ENCODE measurements around the gene GSTM3. TPM values are rescaled to one million over a fixed set of nuclear protein-coding genes. Genes with fewer than 3 reads are reported as not detected.
"Not testable (repeated sequence)": the region's sequence is repeated elsewhere in the genome, so short reads cannot be mapped to it uniquely, and the experiment has no call there.

GSTM3 gene
- total RNA-seq, 1 donor from 2014 or later = 59.2 TPM

- no peak overlapping the region for H3K27ac ChIP-seq
- no peaks in the 10 kb centered on the region for H3K36me3 ChIP-seq
- no peak overlapping the region for H3K4me3 ChIP-seq
- intact Hi-C loops (cut with DNase I) = loop anchor here (5.0 kb wide), 1 partner anchor 48 kb away; no protein-coding TSS in a partner anchor
- TF ChIP-seq CTCF (IDR thresholded peaks at IDR 0.05) = no peak
- no peaks in the 10 kb centered on the region for H3K27me3 ChIP-seq
- DNase-seq (ENCODE audit: low spot score in 2 of 2) = no peak
- no peaks in the 10 kb centered on the region for H3K9me3 ChIP-seq
- H3K4me1 ChIP-seq = no peaks in the 10 kb centered on the region
Observed at GRCh38 chr1:109689844-109690405, 50.9 kb downstream of the GSTM3 start.

- TF ChIP-seq CTCF (IDR thresholded peaks at IDR 0.05) = peak in 1 of 3 experiments; percentile 41
- H3K9me3 ChIP-seq = no peaks in the 10 kb centered on the region
- DNase-seq (ENCODE audit: low spot score in 2 of 2) = peak in 1 of 2 donors; percentile 89
Observed at GRCh38 chr1:109687641-109688499, 53.0 kb downstream of the GSTM3 start, which contains the start of gene GSTM1. Gene GSTM1, plus strand, starts transcription at chr1:109687817. Its CDS starts 57 bp downstream, at chr1:109687874.

GRCh38 chr1:109687109-109687508, 53.7 kb downstream of the GSTM3 start:
- not testable (repeated sequence) for H3K4me1 ChIP-seq; H3K9me3 ChIP-seq; H3K36me3 ChIP-seq; DNase-seq (ENCODE audit: low spot score in 2 of 2); H3K27me3 ChIP-seq
- intact Hi-C loops (cut with DNase I) = loop anchor here (1.0 to 5.0 kb wide), 2 partner anchors 45 to 139 kb away; partner anchors contain the start of gene GNAI3
- Histone ChIP-seq H3K27ac (peak overlapping the region in 1 of 2 donors; percentile 46), H3K4me3 (peak overlapping the region in 1 of 2 donors; percentile 38)

More at GRCh38 chr1:109687641-109688499, 53.0 kb downstream of the GSTM3 start, which contains the start of gene GSTM1:
- H3K4me3 ChIP-seq = peak within 1 kb of the TSS in 1 of 2 donors; percentile 38
- intact Hi-C loops (cut with DNase I) = loop anchor here (1.0 to 5.0 kb wide), 2 partner anchors 46 to 140 kb away; partner anchors contain the start of gene GNAI3
- peak within 1 kb of the TSS in 1 of 2 donors; percentile 46 for H3K27ac ChIP-seq
- no peaks in the 10 kb centered on the region for H3K27me3 ChIP-seq
- no peaks in the 10 kb centered on the region for H3K4me1 ChIP-seq
- no peaks in the 10 kb centered on the region for H3K36me3 ChIP-seq

- H3K4me3 ChIP-seq; H3K36me3 ChIP-seq; H3K9me3 ChIP-seq; H3K27me3 ChIP-seq; DNase-seq (ENCODE audit: low spot score in 2 of 2); H3K4me1 ChIP-seq; H3K27ac ChIP-seq: not testable (repeated sequence)
- intact Hi-C loops (cut with DNase I) = loop anchor here (5.0 kb wide), 1 partner anchor 44 kb away; no protein-coding TSS in a partner anchor
Observed at GRCh38 chr1:109685890-109686289, 54.9 kb downstream of the GSTM3 start.

- H3K27ac ChIP-seq; H3K4me1 ChIP-seq; H3K36me3 ChIP-seq; DNase-seq (ENCODE audit: low spot score in 2 of 2); H3K9me3 ChIP-seq; H3K27me3 ChIP-seq; H3K4me3 ChIP-seq: not testable (repeated sequence)
- intact Hi-C loops (cut with DNase I) = loop anchor here (5.0 kb wide), 1 partner anchor 43 kb away; no protein-coding TSS in a partner anchor
Observed at GRCh38 chr1:109685399-109685798, 55.4 kb downstream of the GSTM3 start.

GRCh38 chr1:109684777-109685176, 56.1 kb downstream of the GSTM3 start:
- not testable (repeated sequence) for H3K4me3 ChIP-seq; H3K27me3 ChIP-seq; H3K9me3 ChIP-seq; H3K4me1 ChIP-seq; H3K36me3 ChIP-seq; H3K27ac ChIP-seq; DNase-seq (ENCODE audit: low spot score in 2 of 2)
- intact Hi-C loops (cut with DNase I) = loop anchor here (5.0 kb wide), 1 partner anchor 42 kb away; no protein-coding TSS in a partner anchor

Other genes starting within 250 kb of the GSTM3 start
- gene CYB561D1, start 246.9 kb downstream of the GSTM3 start, total RNA-seq = 26.8 TPM
- 4.7 TPM for gene AMIGO1, start 231.3 kb downstream of the GSTM3 start, total RNA-seq
- gene GPR61, start 201.2 kb downstream of the GSTM3 start, total RNA-seq = not detected
- 2.8 TPM for gene GNAI3, start 192.4 kb downstream of the GSTM3 start, total RNA-seq
- not detected for gene GNAT2, start 121.4 kb downstream of the GSTM3 start, total RNA-seq
- gene AMPD2, start 121.2 kb downstream of the GSTM3 start, total RNA-seq = 74.2 TPM
- 27.8 TPM for gene GSTM4, start 84.9 kb downstream of the GSTM3 start, total RNA-seq
- gene GSTM2, start 73.0 kb downstream of the GSTM3 start, total RNA-seq = 20.3 TPM
- 89.4 TPM for gene GSTM1, start 53.2 kb downstream of the GSTM3 start, total RNA-seq
- gene GSTM5, start 28.8 kb downstream of the GSTM3 start, total RNA-seq = 23.3 TPM
- not detected for gene EPS8L3, start 22.9 kb upstream of the GSTM3 start, total RNA-seq
- 140 TPM for gene CSF1, start 169.8 kb upstream of the GSTM3 start, total RNA-seq
- 49.1 TPM for gene AHCYL1, start 243.7 kb upstream of the GSTM3 start, total RNA-seq

Measured in ascending aorta (tissue), 2 donors.